Type B pancreatic cell (in vitro differentiated cells): ENCODE measurements around the gene HMG20B. TPM values are rescaled to one million over a fixed set of nuclear protein-coding genes. Genes with fewer than 3 reads are reported as not detected.
A peak's percentile ranks its signal among the peaks of the same experiment; 100 is the strongest.

Experiments used
- DNase-seq: peaks from one replicate; pipeline ENCODE4 v3.0.0; 2021; ENCODE audit warnings: mixed read lengths; ENCODE audit not compliant: unreplicated experiment; ENCODE audit errors: extremely low spot score
- H3K27ac Mint-ChIP-seq: 2 replicates; pipeline ENCODE4 v1.8.0; 2021; ENCODE audit warnings: mild to moderate bottlenecking, mixed read lengths
- H3K27me3 Mint-ChIP-seq: 2 replicates; pipeline ENCODE4 v1.8.0; 2021; ENCODE audit warnings: mixed read lengths
- H3K36me3 Mint-ChIP-seq: 2 replicates; pipeline ENCODE4 v1.8.0; 2021; ENCODE audit warnings: mixed read lengths
- H3K4me1 Mint-ChIP-seq: one replicate; pipeline ENCODE4 v1.8.0; 2021; ENCODE audit warnings: mixed read lengths; ENCODE audit not compliant: unreplicated experiment
- H3K4me3 Mint-ChIP-seq: 2 replicates; pipeline ENCODE4 v1.8.0; 2021; ENCODE audit warnings: mild to moderate bottlenecking, mixed read lengths
- H3K9me3 Mint-ChIP-seq: 2 replicates; pipeline ENCODE4 v1.8.0; 2021; ENCODE audit warnings: mixed read lengths
- total RNA-seq: library from RNA; stranded (reverse); gene quantifications from 2 replicates; pipeline ENCODE4 v1.2.1, GENCODE V29; 2021; ENCODE audit warnings: low replicate concordance
- TF ChIP-seq, protein P1 (sequence below): fragments of 200-600 bp; sonication (generic); conservative IDR thresholded peaks from 2 replicates; pipeline ENCODE4 v1.5.0; 2021; ENCODE audit warnings: antibody characterized with exemption, mild to moderate bottlenecking

HMG20B gene
- total RNA-seq, 1 donor from 2014 or later = 78.3 TPM

DNA sequence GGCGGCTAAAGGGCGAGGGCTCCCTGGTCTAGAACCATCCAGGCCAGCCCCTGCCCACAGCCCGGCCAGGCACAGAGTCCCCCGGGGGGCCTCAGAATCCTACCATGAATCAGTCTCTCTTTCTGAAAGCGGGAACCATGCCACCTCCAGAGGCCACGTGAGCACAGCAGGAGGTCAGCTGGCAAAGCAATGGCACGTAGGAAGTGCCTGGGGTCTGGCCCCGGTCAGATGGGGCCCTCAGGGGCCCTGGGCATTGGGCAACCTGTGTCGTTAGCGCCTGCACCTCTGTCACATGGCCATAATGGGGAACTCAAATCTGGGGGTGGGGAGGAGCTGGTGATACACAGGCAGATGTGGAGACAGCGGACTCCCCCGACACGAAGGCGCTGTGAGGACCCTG is 24.1 kb upstream of the HMG20B start:
- no peaks in the 10 kb centered on the region for H3K9me3 Mint-ChIP-seq
- no peak overlapping the region for H3K4me3 Mint-ChIP-seq
- no peaks in the 10 kb centered on the region for H3K36me3 Mint-ChIP-seq
- DNase-seq = no peak
- peak overlapping the region; percentile 50 for H3K27ac Mint-ChIP-seq
- H3K4me1 Mint-ChIP-seq = no peaks in the 10 kb centered on the region
- H3K27me3 Mint-ChIP-seq = no peaks in the 10 kb centered on the region
- TF ChIP-seq, protein P1, sequence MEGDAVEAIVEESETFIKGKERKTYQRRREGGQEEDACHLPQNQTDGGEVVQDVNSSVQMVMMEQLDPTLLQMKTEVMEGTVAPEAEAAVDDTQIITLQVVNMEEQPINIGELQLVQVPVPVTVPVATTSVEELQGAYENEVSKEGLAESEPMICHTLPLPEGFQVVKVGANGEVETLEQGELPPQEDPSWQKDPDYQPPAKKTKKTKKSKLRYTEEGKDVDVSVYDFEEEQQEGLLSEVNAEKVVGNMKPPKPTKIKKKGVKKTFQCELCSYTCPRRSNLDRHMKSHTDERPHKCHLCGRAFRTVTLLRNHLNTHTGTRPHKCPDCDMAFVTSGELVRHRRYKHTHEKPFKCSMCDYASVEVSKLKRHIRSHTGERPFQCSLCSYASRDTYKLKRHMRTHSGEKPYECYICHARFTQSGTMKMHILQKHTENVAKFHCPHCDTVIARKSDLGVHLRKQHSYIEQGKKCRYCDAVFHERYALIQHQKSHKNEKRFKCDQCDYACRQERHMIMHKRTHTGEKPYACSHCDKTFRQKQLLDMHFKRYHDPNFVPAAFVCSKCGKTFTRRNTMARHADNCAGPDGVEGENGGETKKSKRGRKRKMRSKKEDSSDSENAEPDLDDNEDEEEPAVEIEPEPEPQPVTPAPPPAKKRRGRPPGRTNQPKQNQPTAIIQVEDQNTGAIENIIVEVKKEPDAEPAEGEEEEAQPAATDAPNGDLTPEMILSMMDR = no peak

DNA sequence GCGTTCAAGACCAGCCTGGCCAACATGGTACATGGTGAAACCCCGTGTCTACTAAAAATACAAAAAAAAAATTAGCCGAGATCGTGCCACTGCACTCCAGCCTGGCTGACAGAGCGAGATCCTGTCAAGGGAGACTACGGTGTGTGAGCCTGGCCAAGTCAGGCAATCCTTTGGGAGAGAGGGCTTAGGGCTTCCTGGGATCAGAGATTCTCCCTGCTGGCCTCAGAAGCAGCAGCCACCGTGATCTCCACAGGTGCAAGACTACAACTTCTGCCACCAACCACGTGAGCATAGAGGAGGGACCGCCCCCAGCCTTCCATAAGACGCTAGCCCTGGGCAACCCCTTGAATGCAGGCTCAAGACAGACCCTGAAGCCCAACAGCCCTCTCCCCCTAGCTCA is 22.9 kb upstream of the HMG20B start:
- TF ChIP-seq, protein P1 = no peak

DNA sequence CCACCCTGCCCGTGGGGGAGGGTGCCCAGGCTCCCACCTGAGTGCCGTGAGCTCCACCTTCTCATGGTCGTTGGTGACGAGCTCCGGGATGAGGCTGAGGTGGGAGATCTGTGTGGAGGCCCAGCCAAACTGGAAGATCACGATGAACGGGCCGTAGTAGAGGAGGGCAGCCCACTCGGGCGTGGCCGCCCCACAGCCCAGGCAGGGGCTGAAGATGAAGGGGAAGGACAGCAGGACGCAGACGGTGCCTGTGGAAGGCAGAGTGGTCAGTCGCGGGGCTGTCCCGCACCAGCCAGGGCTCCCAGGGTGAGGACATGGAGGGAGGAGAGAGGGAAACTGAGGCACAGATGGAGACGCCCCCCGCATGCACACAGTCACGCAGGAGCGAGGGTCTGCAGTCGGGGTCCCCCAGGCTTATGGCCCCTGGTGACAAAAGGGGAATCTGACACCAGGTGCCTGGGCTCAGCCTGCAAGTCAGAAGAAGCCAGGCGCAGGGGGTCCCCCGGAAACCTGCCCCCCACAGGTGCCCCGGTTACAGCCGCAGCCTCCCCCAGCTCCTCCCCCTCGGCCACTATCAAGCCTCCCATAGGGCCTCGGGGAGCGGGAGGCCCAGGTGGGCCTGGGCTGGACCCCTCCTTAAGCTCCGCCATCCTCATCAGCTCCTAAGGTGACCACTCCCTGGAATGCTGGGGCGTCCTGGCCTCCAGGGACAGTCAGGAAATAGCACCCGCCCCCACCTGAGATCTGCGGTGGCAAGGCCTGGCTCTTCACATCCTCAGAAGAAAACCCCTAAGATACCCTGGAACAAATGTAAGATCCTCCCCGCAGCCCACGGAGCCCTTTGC is 21.6 kb upstream of the HMG20B start:
- peaks cover 5% of the 10 kb centered on the region for H3K4me1 Mint-ChIP-seq
- no peaks in the 10 kb centered on the region for H3K36me3 Mint-ChIP-seq
- no peak for DNase-seq
- no peaks in the 10 kb centered on the region for H3K9me3 Mint-ChIP-seq
- H3K27ac Mint-ChIP-seq = no peak overlapping the region
- TF ChIP-seq, protein P1 = no peak
- no peaks in the 10 kb centered on the region for H3K27me3 Mint-ChIP-seq
- no peak overlapping the region for H3K4me3 Mint-ChIP-seq

More for the DNA sequence above, 22.9 kb upstream of the HMG20B start:
- no peak overlapping the region for H3K27ac Mint-ChIP-seq
- H3K27me3 Mint-ChIP-seq = no peaks in the 10 kb centered on the region
- no peaks in the 10 kb centered on the region for H3K4me1 Mint-ChIP-seq
- H3K9me3 Mint-ChIP-seq = no peaks in the 10 kb centered on the region
- H3K36me3 Mint-ChIP-seq = no peaks in the 10 kb centered on the region
- DNase-seq = no peak
- H3K4me3 Mint-ChIP-seq = no peak overlapping the region

DNA sequence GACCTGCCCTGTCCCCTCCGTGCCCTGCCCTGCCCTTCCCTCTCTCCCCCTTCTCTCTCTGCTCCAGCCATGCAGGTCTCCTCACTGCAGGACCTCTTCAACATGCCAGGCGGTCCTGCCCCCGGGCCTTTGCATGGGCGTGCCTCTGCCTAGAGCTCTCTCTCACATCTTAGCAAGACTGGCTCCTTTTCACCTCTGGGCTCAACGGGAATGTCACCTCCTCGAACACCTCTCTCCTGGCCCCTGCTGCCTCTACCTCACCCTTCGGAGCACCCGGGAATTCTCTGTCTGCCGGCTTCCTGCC is 21.0 kb upstream of the HMG20B start:
- Mint-ChIP-seq H3K4me3 (no peak overlapping the region), H3K27me3 (no peaks in the 10 kb centered on the region), H3K9me3 (no peaks in the 10 kb centered on the region), H3K27ac (no peak overlapping the region), H3K36me3 (no peaks in the 10 kb centered on the region), H3K4me1 (peaks cover 11% of the 10 kb centered on the region)
- no peak for DNase-seq
- TF ChIP-seq, protein P1 = no peak

DNA sequence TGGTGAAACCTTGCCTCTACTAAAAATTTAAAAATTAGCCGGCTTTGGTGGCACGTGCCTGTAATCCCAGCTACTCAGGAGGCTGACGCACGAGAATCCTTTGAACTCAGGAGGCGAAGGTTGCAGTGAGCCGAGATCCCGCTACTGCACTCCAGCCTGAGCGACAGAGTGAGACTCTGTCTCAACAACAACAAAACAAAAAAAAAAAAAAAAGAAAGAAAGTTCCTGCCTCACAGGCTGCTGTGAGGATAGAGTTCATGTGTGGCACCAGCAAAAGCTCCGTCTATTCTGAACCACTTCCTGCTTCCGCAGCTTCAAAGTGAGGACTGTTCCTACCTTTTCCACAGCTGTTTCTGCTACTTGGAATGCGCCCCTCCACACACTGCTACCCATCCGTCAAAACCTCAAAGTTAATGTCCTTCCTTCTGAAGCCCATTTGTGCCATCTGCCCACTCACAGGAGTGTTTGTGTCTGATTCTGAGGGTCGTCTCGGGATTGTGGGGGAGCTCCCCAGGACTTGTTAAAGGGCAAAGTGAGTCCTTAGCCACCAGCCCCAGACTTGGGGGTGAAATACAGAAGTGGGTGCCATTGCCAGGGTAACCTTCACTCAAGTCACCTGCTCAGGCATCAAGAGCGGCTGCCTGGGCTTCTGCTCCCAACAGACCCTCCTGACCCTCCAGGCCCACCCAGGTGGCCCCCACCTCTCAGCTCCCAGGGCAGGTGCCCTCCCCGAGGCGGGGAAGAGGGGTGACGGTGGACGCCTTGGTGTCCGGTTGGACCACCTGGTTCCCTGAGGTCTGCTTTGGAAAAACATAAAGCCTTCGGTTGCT is 18.3 kb upstream of the HMG20B start:
- Mint-ChIP-seq H3K9me3 (no peaks in the 10 kb centered on the region), H3K36me3 (no peaks in the 10 kb centered on the region), H3K27ac (no peak overlapping the region), H3K27me3 (no peaks in the 10 kb centered on the region), H3K4me1 (peaks cover 16% of the 10 kb centered on the region), H3K4me3 (peak overlapping the region; percentile 52)
- DNase-seq = no peak
- TF ChIP-seq, protein P1 = no peak
